Prostate gland (tissue), 2 donors: Measurements from ENCODE around the gene PAPPA2. TPM values are rescaled to one million over a fixed set of nuclear protein-coding genes. Genes with fewer than 3 reads are reported as not detected.

Source experiments
- DNase-seq: peaks from one replicate; pipeline ENCODE4 v3.0.0-alpha.2; 2019; ENCODE audit warnings: low spot score
- H3K27ac ChIP-seq, 2 donors: fragments of 200-600 bp; sonication (generic); 2 replicates each; pipeline ENCODE4 v1.5.1; 2017 to 2019
- H3K27me3 ChIP-seq: fragments of 200-600 bp; sonication (generic); replicated peaks from 2 replicates; pipeline ENCODE4 v1.5.1; 2019; ENCODE audit not compliant: insufficient read depth
- H3K36me3 ChIP-seq, 2 donors: fragments of 200-600 bp; sonication (generic); 1 replicate in 1 of 2; 2 replicates in 1 of 2; pipeline versions ENCODE4 v1.5.1 to v1.8.1; 2017 to 2019
- H3K4me1 ChIP-seq: fragments of 200-600 bp; sonication (generic); replicated peaks from 2 replicates; pipeline ENCODE4 v1.5.1; 2019
- H3K4me3 ChIP-seq, 2 donors: fragments of 200-600 bp; sonication (generic); 2 replicates each; pipeline ENCODE4 v1.5.1; 2017 to 2019
- H3K9me3 ChIP-seq: fragments of 200-600 bp; sonication (generic); 2 replicates; pipeline ENCODE4 v1.5.1; 2017
- CTCF ChIP-seq, 4 experiments: fragments of 200-600 bp in 2 of 4; fragments of 450-650 bp in 2 of 4; sonication (generic) in 2 of 4; IDR thresholded peaks; 1 replicate in 3 of 4; 2 replicates in 1 of 4; pipeline ENCODE4 v1.5.1; 2016 to 2019; ENCODE audit warnings: antibody characterized with exemption in 4 of 4, mild to moderate bottlenecking in 2 of 4, moderate library complexity in 2 of 4
- POLR2A ChIP-seq: fragments of 450-650 bp; IDR thresholded peaks from one replicate; pipeline ENCODE4 v1.6.1; 2016; ENCODE audit warnings: antibody characterized with exemption, mild to moderate bottlenecking
- POLR2AphosphoS5 ChIP-seq: sonication (generic); formaldehyde crosslinking; IDR thresholded peaks from one replicate; pipeline ENCODE4 v1.6.1; 2017; ENCODE audit warnings: antibody characterized with exemption
- WGBS: methylation state at CpG from one replicate; pipeline ENCODE4 v1.1.5; 2018; 5-methylcytosine and 5-hydroxymethylcytosine counted together
- intact Hi-C: fragments of 100-400 bp; cut with DNase I; formaldehyde crosslinking; loops from one replicate; pipeline ENCODE4 v1.14.2; 2022
- total RNA-seq, 2 donors: library from RNA; depleted of rRNA; stranded (reverse); fragments of >200 nt; gene quantifications; one replicate each; pipeline ENCODE4 v1.1.0, GENCODE V29; 2016

PAPPA2 gene
- total RNA-seq, 2 donors from 2014 or later, result 0.36 to 1.9 TPM

GRCh38 chr1:176854121-176854520 lies 391.1 kb downstream of the PAPPA2 start:
- no peak overlapping the region for H3K4me3 ChIP-seq
- no peaks in the 10 kb centered on the region for H3K27me3 ChIP-seq
- WGBS, result 76% methylated on average over 4 of the region's 4 CpGs
- no peaks in the 10 kb centered on the region for H3K4me1 ChIP-seq
- H3K27ac ChIP-seq, result no peak overlapping the region
- intact Hi-C loops, result no loop called here
- H3K9me3 ChIP-seq, result no peaks in the 10 kb centered on the region
- TF ChIP-seq POLR2A (no peak), CTCF (IDR thresholded peaks at IDR 0.05) (no peak), POLR2AphosphoS5 (no peak)
- DNase-seq, result no peak
- H3K36me3 ChIP-seq, result no peaks in the 10 kb centered on the region

- Histone ChIP-seq H3K27ac (no peak overlapping the region), H3K9me3 (no peaks in the 10 kb centered on the region), H3K4me1 (no peaks in the 10 kb centered on the region), H3K36me3 (no peaks in the 10 kb centered on the region), H3K4me3 (no peak overlapping the region), H3K27me3 (no peaks in the 10 kb centered on the region)
- no peak for DNase-seq
- 67% methylated on average over 7 of the region's 7 CpGs for WGBS
- TF ChIP-seq CTCF (IDR thresholded peaks at IDR 0.05), result no peak
- TF ChIP-seq POLR2A, result no peak
- no peak for TF ChIP-seq POLR2AphosphoS5
- intact Hi-C loops, result no loop called here
Observed at GRCh38 chr1:176854758-176855745, 392.1 kb downstream of the PAPPA2 start.

- DNase-seq, result no peak
- 66% methylated on average over 4 of the region's 4 CpGs for WGBS
- Histone ChIP-seq H3K27me3 (no peaks in the 10 kb centered on the region), H3K36me3 (no peaks in the 10 kb centered on the region), H3K27ac (no peak overlapping the region), H3K4me3 (no peak overlapping the region), H3K4me1 (no peaks in the 10 kb centered on the region), H3K9me3 (no peaks in the 10 kb centered on the region)
- intact Hi-C loops, result no loop called here
- TF ChIP-seq POLR2A, result no peak
- no peak for TF ChIP-seq CTCF (IDR thresholded peaks at IDR 0.05)
- TF ChIP-seq POLR2AphosphoS5, result no peak
Observed at GRCh38 chr1:176857632-176858031, 394.7 kb downstream of the PAPPA2 start.

GRCh38 chr1:176858433-176858916 lies 395.5 kb downstream of the PAPPA2 start:
- WGBS, result 33% methylated on average over 4 of the region's 4 CpGs
- no peak for DNase-seq
- intact Hi-C loops, result no loop called here
- Histone ChIP-seq H3K4me3 (no peak overlapping the region), H3K36me3 (no peaks in the 10 kb centered on the region), H3K4me1 (no peaks in the 10 kb centered on the region), H3K9me3 (no peaks in the 10 kb centered on the region), H3K27ac (no peak overlapping the region), H3K27me3 (no peaks in the 10 kb centered on the region)
- TF ChIP-seq POLR2AphosphoS5, result no peak
- TF ChIP-seq CTCF (IDR thresholded peaks at IDR 0.05), result no peak
- no peak for TF ChIP-seq POLR2A

GRCh38 chr1:176863613-176864012 lies 400.6 kb downstream of the PAPPA2 start:
- H3K27me3 ChIP-seq, result no peaks in the 10 kb centered on the region
- H3K27ac ChIP-seq, result no peak overlapping the region
- H3K9me3 ChIP-seq, result no peaks in the 10 kb centered on the region
- WGBS, result 64% methylated on average over 4 of the region's 4 CpGs
- H3K4me3 ChIP-seq, result no peak overlapping the region
- intact Hi-C loops, result no loop called here
- no peak for DNase-seq
- H3K36me3 ChIP-seq, result no peaks in the 10 kb centered on the region
- TF ChIP-seq CTCF (IDR thresholded peaks at IDR 0.05), result no peak
- no peak for TF ChIP-seq POLR2AphosphoS5
- no peak for TF ChIP-seq POLR2A
- H3K4me1 ChIP-seq, result no peaks in the 10 kb centered on the region
